GM18951 (cell line): ENCODE data around the gene TACC2.
"Not testable (repeated sequence)": the region's sequence is repeated elsewhere in the genome, so short reads cannot be mapped to it uniquely, and the experiment has no call there.

Experiments used
- POLR2A ChIP-seq: IDR thresholded peaks from 4 replicates; pipeline ENCODE4 v1.6.1; 2011; ENCODE audit warnings: mild to moderate bottlenecking; ENCODE audit not compliant: insufficient read length, insufficient read depth; ENCODE audit errors: extremely low read depth
- in situ Hi-C: fragments of 300-500 bp; cut with MboI; formaldehyde crosslinking; loops from one replicate; pipeline ENCODE4 v1.12.0; 2022; ENCODE audit warnings: low sequenced_read_pairs, mixed read lengths, inconsistent platforms; ENCODE audit not compliant: unreplicated experiment

Gene TACC2

GRCh38 chr10:122021828-122022227 lies 32.9 kb downstream of the TACC2 start:
- in situ Hi-C loops, result no loop called here
- TF ChIP-seq POLR2A, result no peak

DNA sequence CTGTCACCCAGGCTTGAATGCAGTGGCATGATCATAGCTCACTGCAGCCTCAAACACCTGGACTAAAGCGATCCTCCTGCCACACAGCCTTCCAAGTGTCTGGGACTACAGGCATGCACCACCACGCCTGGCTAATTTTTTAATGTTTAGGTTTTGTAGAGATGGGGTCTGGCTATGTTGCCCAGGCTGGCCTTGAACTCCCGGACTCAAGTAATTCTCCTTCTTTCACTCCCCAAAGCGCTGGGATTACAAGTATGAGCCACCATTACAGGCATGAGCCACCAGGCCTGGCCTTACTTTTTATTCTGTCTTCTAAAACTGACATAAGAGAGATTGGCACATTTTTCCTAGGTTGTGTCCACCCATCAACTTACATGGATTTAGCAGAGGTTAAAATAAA lies 33.3 kb downstream of the TACC2 start:
- TF ChIP-seq POLR2A, result no peak
- in situ Hi-C loops, result no loop called here

GRCh38 chr10:122023257-122023656 lies 34.3 kb downstream of the TACC2 start:
- in situ Hi-C loops, result not testable (repeated sequence)

DNA sequence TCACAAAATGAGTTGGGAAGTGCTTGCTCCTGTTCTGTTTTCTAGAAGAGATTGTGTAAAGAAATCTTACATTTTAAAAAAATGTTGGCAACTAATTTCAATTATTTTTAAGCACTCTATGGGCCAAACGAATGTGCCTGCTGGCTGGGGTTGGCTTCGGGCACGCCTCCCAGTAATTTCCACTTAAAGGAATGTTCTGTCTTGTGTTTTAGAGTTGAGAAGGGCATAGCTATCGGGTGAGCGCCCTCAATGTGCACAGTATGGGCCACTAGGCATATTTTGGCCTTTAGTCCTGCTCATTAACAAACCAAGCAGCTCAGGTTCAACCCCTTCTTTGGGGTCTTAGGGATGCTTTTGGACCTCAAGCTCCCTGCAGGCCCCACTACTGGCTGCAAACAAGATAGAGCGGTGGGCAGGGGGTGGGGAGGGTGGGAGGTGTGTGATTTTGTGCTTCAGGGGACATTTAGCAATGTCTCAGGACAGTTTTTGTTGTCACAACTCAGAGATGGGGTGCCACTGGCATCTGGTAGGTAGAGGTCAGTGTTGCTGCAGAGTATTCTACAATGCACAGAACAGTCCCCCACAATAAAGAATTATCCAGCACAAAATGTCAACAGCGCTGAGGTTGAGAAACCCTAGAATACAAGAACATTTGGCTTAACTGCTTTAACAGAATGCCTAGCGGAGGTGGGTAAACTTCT lies 40.7 kb downstream of the TACC2 start:
- TF ChIP-seq POLR2A, result no peak
- in situ Hi-C loops, result no loop called here

DNA sequence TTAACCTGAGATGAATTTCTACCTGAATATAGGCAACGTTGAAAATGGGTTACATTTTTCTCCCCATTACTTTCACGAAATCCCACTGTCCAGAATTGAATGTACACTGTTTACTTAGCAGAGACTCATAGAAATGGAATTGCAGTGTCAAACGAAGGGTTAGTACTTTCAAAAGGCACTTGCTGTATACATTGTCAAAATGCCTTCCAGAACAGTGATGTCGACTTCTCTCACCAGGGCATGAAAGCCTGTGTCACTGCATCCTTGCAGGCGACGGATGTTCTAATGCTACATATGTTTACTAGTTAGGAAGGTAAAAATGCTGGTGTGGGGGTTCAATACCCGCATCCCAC lies 41.2 kb downstream of the TACC2 start:
- in situ Hi-C loops, result no loop called here

GRCh38 chr10:122033224-122033926 lies 44.4 kb downstream of the TACC2 start:
- in situ Hi-C loops, result no loop called here
- TF ChIP-seq POLR2A, result no peak

More for the DNA sequence above, 41.2 kb downstream of the TACC2 start:
- no peak for TF ChIP-seq POLR2A

- no peak for TF ChIP-seq POLR2A
- in situ Hi-C loops, result no loop called here
Observed at GRCh38 chr10:122034149-122034756, 45.3 kb downstream of the TACC2 start.

DNA sequence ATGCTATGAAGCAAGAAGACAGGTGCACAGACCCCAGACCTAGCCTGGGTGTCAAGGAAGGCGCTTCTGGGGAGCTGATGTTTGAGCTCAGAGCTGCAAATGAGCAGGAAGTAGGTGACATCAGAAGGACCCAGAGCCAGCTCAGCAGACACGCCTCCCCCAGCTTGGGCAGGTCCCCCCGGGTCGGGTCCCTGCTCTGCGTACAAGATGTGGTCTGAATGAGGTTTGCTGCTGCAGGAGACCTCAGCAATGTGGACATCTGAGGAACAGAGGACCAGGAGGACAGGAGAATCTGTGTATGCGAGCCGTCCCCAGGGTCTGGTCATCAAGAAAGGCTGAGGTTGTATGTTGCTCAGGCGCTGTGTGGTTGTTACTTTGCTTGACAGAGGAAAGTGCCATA lies 51.8 kb downstream of the TACC2 start:
- in situ Hi-C loops, result no loop called here
- no peak for TF ChIP-seq POLR2A

- TF ChIP-seq POLR2A, result no peak
- in situ Hi-C loops, result no loop called here
Observed at GRCh38 chr10:122042836-122043235, 53.9 kb downstream of the TACC2 start.

DNA sequence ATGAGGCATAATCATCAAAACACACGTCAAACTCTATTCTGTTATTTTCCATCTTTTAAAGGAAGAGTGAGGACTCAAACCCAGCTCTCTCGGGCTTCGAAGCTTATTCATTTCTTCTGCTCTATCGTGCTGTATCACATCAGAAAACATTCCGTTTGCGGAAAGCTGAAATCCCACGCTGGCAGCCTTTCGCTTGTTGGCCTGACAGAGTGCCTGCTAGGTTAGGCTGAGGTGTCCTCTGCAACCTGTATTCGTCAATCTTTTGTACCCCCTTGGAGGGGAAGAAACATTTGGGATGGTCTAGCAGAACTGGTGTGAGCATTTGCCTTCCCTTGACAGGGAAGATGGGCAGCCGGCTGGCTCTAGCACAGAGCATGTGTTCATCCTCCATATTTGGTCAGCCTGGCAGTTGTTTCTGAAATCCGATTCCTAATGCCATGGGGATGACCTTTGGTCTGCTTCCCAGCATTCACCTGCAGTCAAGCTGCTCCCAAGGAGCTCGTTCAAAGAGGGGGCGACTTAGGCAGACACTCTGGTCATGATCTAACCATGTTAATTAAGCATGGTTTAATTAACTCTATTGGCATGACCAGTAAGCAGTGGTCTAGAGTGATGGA lies 55.2 kb downstream of the TACC2 start:
- in situ Hi-C loops, result no loop called here
- TF ChIP-seq POLR2A, result no peak

DNA sequence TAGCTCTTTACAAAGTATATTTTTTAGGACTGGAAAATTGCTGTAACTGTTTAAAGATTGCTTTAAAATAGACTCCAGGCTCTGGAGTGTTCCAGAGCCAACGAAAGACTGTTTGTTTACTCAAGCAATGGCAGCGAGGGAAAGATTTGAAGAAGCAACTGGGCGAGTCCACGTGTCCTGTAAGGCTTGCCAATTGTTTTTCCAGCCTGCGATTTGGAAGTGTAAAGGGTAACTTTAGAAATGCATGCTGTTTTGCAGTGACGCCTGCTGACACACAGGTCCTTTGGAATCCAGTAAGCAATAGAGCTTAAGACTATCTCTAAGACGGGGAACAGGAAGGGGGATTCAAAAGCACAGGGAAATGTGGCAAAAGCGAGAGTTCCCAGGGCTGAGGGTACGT lies 55.8 kb downstream of the TACC2 start:
- in situ Hi-C loops, result no loop called here
- TF ChIP-seq POLR2A, result no peak

DNA sequence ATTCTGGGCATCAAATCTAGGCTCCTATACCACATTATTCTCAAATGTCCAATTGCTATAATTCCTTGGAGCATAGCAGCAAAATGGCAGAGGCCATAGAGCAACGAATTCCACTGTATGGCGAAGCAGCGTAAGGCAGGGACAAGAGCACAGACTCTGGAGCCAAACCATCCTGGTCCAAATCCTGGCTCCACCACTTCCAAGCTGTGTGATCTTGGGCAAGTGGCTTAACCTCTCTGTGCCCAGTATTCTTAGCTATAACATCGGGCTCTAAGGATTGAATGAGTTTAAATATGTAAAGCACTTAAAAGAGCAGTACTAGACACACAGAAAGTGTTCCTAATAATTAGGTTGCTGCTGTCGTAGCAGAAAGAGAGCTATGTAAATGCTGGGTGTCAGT lies 56.2 kb downstream of the TACC2 start:
- TF ChIP-seq POLR2A, result no peak
- in situ Hi-C loops, result no loop called here

DNA sequence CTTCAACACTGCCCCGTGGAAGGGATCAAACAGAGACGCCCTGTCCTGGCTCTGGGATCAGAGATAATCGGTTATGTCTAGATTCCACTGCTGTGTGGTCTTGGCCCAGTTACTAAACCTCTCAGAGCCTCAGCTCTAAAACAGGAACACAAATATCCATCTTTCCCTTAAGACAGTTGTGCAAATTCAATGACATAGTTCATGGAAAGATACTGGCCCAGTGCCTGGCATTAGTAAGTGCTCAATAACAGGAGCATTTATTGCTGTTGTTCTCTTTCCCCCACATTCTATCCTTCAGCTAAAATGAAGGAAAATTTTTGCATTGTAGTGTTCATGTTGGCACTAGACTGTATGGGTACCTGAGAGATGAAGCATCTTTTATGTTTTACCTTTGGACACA lies 58.6 kb downstream of the TACC2 start:
- in situ Hi-C loops, result no loop called here
- no peak for TF ChIP-seq POLR2A

GRCh38 chr10:122049076-122049475 lies 60.1 kb downstream of the TACC2 start:
- in situ Hi-C loops, result no loop called here
- TF ChIP-seq POLR2A, result no peak
